ENCODE measurements around the gene MAP2K5.

MAP2K5 gene

DNA sequence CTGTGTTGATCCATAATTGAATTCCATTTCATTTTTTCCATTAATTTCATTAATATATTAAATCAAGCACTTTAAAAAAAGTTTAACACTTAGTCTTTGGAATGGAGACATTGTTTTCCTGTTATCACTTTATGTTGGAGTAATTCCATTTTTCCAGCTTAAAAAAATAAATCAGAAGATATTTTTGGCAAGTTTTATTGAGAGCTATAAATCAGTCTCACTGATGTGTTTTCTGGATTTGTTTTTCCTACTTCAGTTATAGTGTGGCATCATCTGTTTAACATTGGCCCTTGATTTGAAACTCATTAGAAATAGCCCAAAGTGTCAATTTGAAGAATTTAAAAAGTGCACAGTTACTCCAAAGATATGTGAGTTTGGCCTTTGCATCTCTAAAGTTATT is 53.1 kb downstream of the MAP2K5 start:
- H3K9ac ChIP-seq (ENCODE audit: low read depth, low read length, poor library complexity, severe bottlenecking), result no peak overlapping the region
- H3K9me3 ChIP-seq (ENCODE audit: insufficient read depth, low read depth, low read length), result no peaks in the 10 kb centered on the region
- H4K20me1 ChIP-seq (ENCODE audit: insufficient read depth, low read length, poor library complexity, severe bottlenecking), result no peaks in the 10 kb centered on the region
- TF ChIP-seq, protein P1, sequence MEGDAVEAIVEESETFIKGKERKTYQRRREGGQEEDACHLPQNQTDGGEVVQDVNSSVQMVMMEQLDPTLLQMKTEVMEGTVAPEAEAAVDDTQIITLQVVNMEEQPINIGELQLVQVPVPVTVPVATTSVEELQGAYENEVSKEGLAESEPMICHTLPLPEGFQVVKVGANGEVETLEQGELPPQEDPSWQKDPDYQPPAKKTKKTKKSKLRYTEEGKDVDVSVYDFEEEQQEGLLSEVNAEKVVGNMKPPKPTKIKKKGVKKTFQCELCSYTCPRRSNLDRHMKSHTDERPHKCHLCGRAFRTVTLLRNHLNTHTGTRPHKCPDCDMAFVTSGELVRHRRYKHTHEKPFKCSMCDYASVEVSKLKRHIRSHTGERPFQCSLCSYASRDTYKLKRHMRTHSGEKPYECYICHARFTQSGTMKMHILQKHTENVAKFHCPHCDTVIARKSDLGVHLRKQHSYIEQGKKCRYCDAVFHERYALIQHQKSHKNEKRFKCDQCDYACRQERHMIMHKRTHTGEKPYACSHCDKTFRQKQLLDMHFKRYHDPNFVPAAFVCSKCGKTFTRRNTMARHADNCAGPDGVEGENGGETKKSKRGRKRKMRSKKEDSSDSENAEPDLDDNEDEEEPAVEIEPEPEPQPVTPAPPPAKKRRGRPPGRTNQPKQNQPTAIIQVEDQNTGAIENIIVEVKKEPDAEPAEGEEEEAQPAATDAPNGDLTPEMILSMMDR (conservative IDR thresholded peaks at IDR 0.05; ENCODE audit: low read length), result no peak
- TF ChIP-seq EZH2phosphoT487 (IDR thresholded peaks at IDR 0.05; ENCODE audit: borderline replicate concordance), result no peak
- no peak overlapping the region for H3K4me3 ChIP-seq (ENCODE audit: low read length, poor library complexity, severe bottlenecking)
- H3K27me3 ChIP-seq (ENCODE audit: insufficient read depth, low read length, poor library complexity, severe bottlenecking), result no peaks in the 10 kb centered on the region
- no peaks in the 10 kb centered on the region for H3K4me1 ChIP-seq (ENCODE audit: insufficient read depth, low read length, poor library complexity, severe bottlenecking)
- H3K9me2 ChIP-seq (replicated peaks; ENCODE audit: low read depth, low read length), result no peaks in the 10 kb centered on the region
- H3K36me3 ChIP-seq (ENCODE audit: insufficient read depth, low read length), result peaks cover 49% of the 10 kb centered on the region; the same call in 1 of the 2 replicates
- H3F3A ChIP-seq (ENCODE audit: low read depth), result 0 out of 2 replicates have a peak, but pooled peaks cover 4% of the 10 kb centered on the region
- no peak overlapping the region for H3K4me2 ChIP-seq (ENCODE audit: low read depth, low read length, poor library complexity, severe bottlenecking)
- H3K79me2 ChIP-seq (ENCODE audit: insufficient read depth, low read length), result no peaks in the 10 kb centered on the region
- H2AFZ ChIP-seq (ENCODE audit: low read length), result no peak overlapping the region

DNA sequence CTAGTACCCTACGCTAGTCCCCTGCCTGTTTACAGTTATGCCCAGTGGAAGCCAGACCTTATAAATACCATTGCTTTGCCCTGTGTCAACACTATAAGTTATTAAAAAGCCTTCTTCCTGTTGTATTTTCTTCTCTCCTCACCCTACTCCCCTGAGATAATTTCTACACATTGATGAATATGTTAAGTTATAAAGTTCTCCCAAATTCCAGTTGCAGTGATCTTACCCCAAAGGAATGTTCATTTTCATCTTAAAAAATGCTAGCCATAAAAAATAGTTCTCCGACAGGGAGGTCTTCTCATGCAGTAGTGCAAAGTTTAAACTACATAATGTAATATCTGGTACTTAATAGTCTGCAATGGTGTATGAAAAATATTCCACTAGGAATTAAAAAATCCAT is 58.6 kb downstream of the MAP2K5 start:
- H3K9me2 ChIP-seq (replicated peaks; ENCODE audit: low read depth, low read length), result no peaks in the 10 kb centered on the region
- H3K27me3 ChIP-seq (ENCODE audit: insufficient read depth, low read length, poor library complexity, severe bottlenecking), result no peaks in the 10 kb centered on the region
- H3K9me3 ChIP-seq (ENCODE audit: insufficient read depth, low read depth, low read length), result no peaks in the 10 kb centered on the region
- H3F3A ChIP-seq (ENCODE audit: low read depth), result 0 out of 2 replicates have a peak, but pooled peaks cover 4% of the 10 kb centered on the region
- TF ChIP-seq, protein P1 (conservative IDR thresholded peaks at IDR 0.05; ENCODE audit: low read length), result no peak
- TF ChIP-seq EZH2phosphoT487 (IDR thresholded peaks at IDR 0.05; ENCODE audit: borderline replicate concordance), result no peak
- no peak overlapping the region for H2AFZ ChIP-seq (ENCODE audit: low read length)
- H3K36me3 ChIP-seq (ENCODE audit: insufficient read depth, low read length), result peaks cover 36% of the 10 kb centered on the region; the same call in 1 of the 2 replicates
- H3K4me1 ChIP-seq (ENCODE audit: insufficient read depth, low read length, poor library complexity, severe bottlenecking), result no peaks in the 10 kb centered on the region
- H3K79me2 ChIP-seq (ENCODE audit: insufficient read depth, low read length), result no peaks in the 10 kb centered on the region
- H3K9ac ChIP-seq (ENCODE audit: low read depth, low read length, poor library complexity, severe bottlenecking), result no peak overlapping the region
- H3K4me3 ChIP-seq (ENCODE audit: low read length, poor library complexity, severe bottlenecking), result no peak overlapping the region
- no peaks in the 10 kb centered on the region for H4K20me1 ChIP-seq (ENCODE audit: insufficient read depth, low read length, poor library complexity, severe bottlenecking)
- H3K4me2 ChIP-seq (ENCODE audit: low read depth, low read length, poor library complexity, severe bottlenecking), result no peak overlapping the region

DNA sequence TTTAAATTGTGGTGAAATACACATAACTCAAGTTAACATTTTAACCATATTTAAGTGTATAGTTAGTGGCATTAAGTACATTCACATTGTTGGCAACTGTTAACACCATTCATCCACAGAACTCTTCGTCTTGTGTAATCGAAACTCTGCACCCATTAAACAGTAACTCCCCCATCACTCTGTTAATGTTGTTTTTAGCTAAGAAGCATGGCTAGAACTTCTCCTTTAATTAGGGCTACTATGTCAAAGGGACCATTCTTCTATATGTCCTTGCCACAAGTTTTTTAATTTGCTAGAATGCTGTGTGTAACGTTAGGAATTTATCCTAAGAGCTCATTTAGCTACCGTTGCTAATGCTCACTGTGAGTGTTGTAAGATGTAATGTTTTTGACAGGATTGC is 60.6 kb downstream of the MAP2K5 start:
- no peaks in the 10 kb centered on the region for H3K9me3 ChIP-seq (ENCODE audit: insufficient read depth, low read depth, low read length)
- 0 out of 2 replicates have a peak, but pooled peaks cover 4% of the 10 kb centered on the region for H3F3A ChIP-seq (ENCODE audit: low read depth)

More for the DNA sequence above, 60.6 kb downstream of the MAP2K5 start:
- peaks cover 31% of the 10 kb centered on the region; the same call in 1 of the 2 replicates for H3K36me3 ChIP-seq (ENCODE audit: insufficient read depth, low read length)
- H3K4me2 ChIP-seq (ENCODE audit: low read depth, low read length, poor library complexity, severe bottlenecking), result no peak overlapping the region
- no peak overlapping the region for H3K4me3 ChIP-seq (ENCODE audit: low read length, poor library complexity, severe bottlenecking)
- no peaks in the 10 kb centered on the region for H3K4me1 ChIP-seq (ENCODE audit: insufficient read depth, low read length, poor library complexity, severe bottlenecking)
- H4K20me1 ChIP-seq (ENCODE audit: insufficient read depth, low read length, poor library complexity, severe bottlenecking), result no peaks in the 10 kb centered on the region
- no peak overlapping the region for H3K9ac ChIP-seq (ENCODE audit: low read depth, low read length, poor library complexity, severe bottlenecking)
- H3K27me3 ChIP-seq (ENCODE audit: insufficient read depth, low read length, poor library complexity, severe bottlenecking), result no peaks in the 10 kb centered on the region
- H3K9me2 ChIP-seq (replicated peaks; ENCODE audit: low read depth, low read length), result no peaks in the 10 kb centered on the region
- no peak overlapping the region for H2AFZ ChIP-seq (ENCODE audit: low read length)
- no peak for TF ChIP-seq EZH2phosphoT487 (IDR thresholded peaks at IDR 0.05; ENCODE audit: borderline replicate concordance)
- TF ChIP-seq, protein P1 (conservative IDR thresholded peaks at IDR 0.05; ENCODE audit: low read length), result no peak
- H3K79me2 ChIP-seq (ENCODE audit: insufficient read depth, low read length), result no peaks in the 10 kb centered on the region
